Parathyroid adenoma (tissue), 2 donors: ENCODE data around the gene CADM2.

Experiments used
- H2AFZ ChIP-seq: fragments of 300-600 bp; sonication (generic); one replicate; pipeline ENCODE4 v1.7.0; 2017; ENCODE audit warnings: antibody characterized with exemption, mild to moderate bottlenecking
- H3K27ac ChIP-seq: fragments of 300-600 bp; sonication (generic); one replicate; pipeline ENCODE4 v1.7.0; 2017
- H3K27me3 ChIP-seq: fragments of 300-600 bp; sonication (generic); one replicate; pipeline ENCODE4 v1.7.0; 2017; ENCODE audit warnings: low read length; ENCODE audit not compliant: control insufficient read depth, insufficient read depth
- H3K36me3 ChIP-seq: fragments of 300-600 bp; sonication (generic); one replicate; pipeline ENCODE4 v1.7.0; 2017; ENCODE audit warnings: low read length; ENCODE audit not compliant: control insufficient read depth, insufficient read depth
- H3K4me1 ChIP-seq: fragments of 300-600 bp; sonication (generic); one replicate; pipeline ENCODE4 v1.7.0; 2017; ENCODE audit warnings: control low read depth
- H3K4me2 ChIP-seq: fragments of 300-600 bp; sonication (generic); one replicate; pipeline ENCODE4 v1.7.0; 2017; ENCODE audit warnings: low read length
- H3K4me3 ChIP-seq: fragments of 300-600 bp; sonication (generic); one replicate; pipeline ENCODE4 v1.7.0; 2017; ENCODE audit warnings: low read depth, low read length
- H3K79me2 ChIP-seq: fragments of 300-600 bp; sonication (generic); one replicate; pipeline ENCODE4 v1.7.0; 2017; ENCODE audit warnings: control low read depth
- H3K9ac ChIP-seq: fragments of 300-600 bp; sonication (generic); one replicate; pipeline ENCODE4 v1.7.0; 2017; ENCODE audit warnings: mild to moderate bottlenecking
- H3K9me3 ChIP-seq: fragments of 300-600 bp; sonication (generic); one replicate; pipeline ENCODE4 v1.7.0; 2017; ENCODE audit warnings: low read length; ENCODE audit not compliant: control insufficient read depth
- CTCF ChIP-seq: fragments of 300-600 bp; sonication (generic); IDR thresholded peaks from one replicate; pipeline ENCODE4 v1.7.0; 2017; ENCODE audit warnings: antibody characterized with exemption, mild to moderate bottlenecking
- donor health status: primary hyperparathyroidism.

The CADM2 gene

GRCh38 chr3:85481411-85482212 lies 522.8 kb downstream of the CADM2 start:
- Histone ChIP-seq H3K27ac (no peak overlapping the region), H3K79me2 (no peaks in the 10 kb centered on the region), H3K4me2 (no peak overlapping the region), H2AFZ (peak overlapping the region; percentile 27), H3K36me3 (no peaks in the 10 kb centered on the region), H3K4me3 (no peak overlapping the region), H3K27me3 (no peaks in the 10 kb centered on the region), H3K9me3 (no peaks in the 10 kb centered on the region), H3K4me1 (no peaks in the 10 kb centered on the region), H3K9ac (no peak overlapping the region)
- no peak for TF ChIP-seq CTCF

GRCh38 chr3:85482213-85482490 lies 523.4 kb downstream of the CADM2 start:
- H3K9me3 ChIP-seq: no peaks in the 10 kb centered on the region
- no peaks in the 10 kb centered on the region for H3K36me3 ChIP-seq
- H3K9ac ChIP-seq: no peak overlapping the region
- no peaks in the 10 kb centered on the region for H3K79me2 ChIP-seq
- no peaks in the 10 kb centered on the region for H3K4me1 ChIP-seq
- peak overlapping the region; percentile 27 for H2AFZ ChIP-seq
- H3K4me2 ChIP-seq: no peak overlapping the region
- no peaks in the 10 kb centered on the region for H3K27me3 ChIP-seq
- TF ChIP-seq CTCF: no peak
- H3K27ac ChIP-seq: no peak overlapping the region
- H3K4me3 ChIP-seq: no peak overlapping the region

- H3K79me2 ChIP-seq: no peaks in the 10 kb centered on the region
- H2AFZ ChIP-seq: no peak overlapping the region
- H3K9ac ChIP-seq: no peak overlapping the region
- no peak overlapping the region for H3K4me2 ChIP-seq
- H3K9me3 ChIP-seq: no peaks in the 10 kb centered on the region
- no peaks in the 10 kb centered on the region for H3K4me1 ChIP-seq
- no peaks in the 10 kb centered on the region for H3K36me3 ChIP-seq
- no peak overlapping the region for H3K4me3 ChIP-seq
- H3K27me3 ChIP-seq: no peaks in the 10 kb centered on the region
- no peak overlapping the region for H3K27ac ChIP-seq
- no peak for TF ChIP-seq CTCF
Observed at GRCh38 chr3:85483986-85484385, 525.2 kb downstream of the CADM2 start.

- H3K9me3 ChIP-seq: no peaks in the 10 kb centered on the region
- no peaks in the 10 kb centered on the region for H3K79me2 ChIP-seq
- H3K36me3 ChIP-seq: no peaks in the 10 kb centered on the region
- H3K27ac ChIP-seq: no peak overlapping the region
- no peak overlapping the region for H2AFZ ChIP-seq
- H3K4me3 ChIP-seq: no peak overlapping the region
- no peak overlapping the region for H3K9ac ChIP-seq
- no peak overlapping the region for H3K4me2 ChIP-seq
- no peaks in the 10 kb centered on the region for H3K4me1 ChIP-seq
- no peaks in the 10 kb centered on the region for H3K27me3 ChIP-seq
- no peak for TF ChIP-seq CTCF
Observed at GRCh38 chr3:85487375-85487774, 528.6 kb downstream of the CADM2 start.

- Histone ChIP-seq H3K27me3 (no peaks in the 10 kb centered on the region), H2AFZ (no peak overlapping the region), H3K9me3 (no peaks in the 10 kb centered on the region), H3K4me1 (no peaks in the 10 kb centered on the region), H3K36me3 (no peaks in the 10 kb centered on the region), H3K4me3 (no peak overlapping the region), H3K9ac (no peak overlapping the region), H3K4me2 (no peak overlapping the region), H3K79me2 (no peaks in the 10 kb centered on the region), H3K27ac (no peak overlapping the region)
- no peak for TF ChIP-seq CTCF
Observed at GRCh38 chr3:85495602-85496001, 536.8 kb downstream of the CADM2 start.
